NCI-H226 (cell line): Measurements from ENCODE around the gene PMIS2.

Experiments used
- DNase-seq: peaks from one replicate; pipeline ENCODE4 v3.0.0-alpha.2; 2015

Gene PMIS2

GRCh38 chr19:35633727-35634440, 47.9 kb downstream of the PMIS2 start:
- DNase-seq = no peak

DNA sequence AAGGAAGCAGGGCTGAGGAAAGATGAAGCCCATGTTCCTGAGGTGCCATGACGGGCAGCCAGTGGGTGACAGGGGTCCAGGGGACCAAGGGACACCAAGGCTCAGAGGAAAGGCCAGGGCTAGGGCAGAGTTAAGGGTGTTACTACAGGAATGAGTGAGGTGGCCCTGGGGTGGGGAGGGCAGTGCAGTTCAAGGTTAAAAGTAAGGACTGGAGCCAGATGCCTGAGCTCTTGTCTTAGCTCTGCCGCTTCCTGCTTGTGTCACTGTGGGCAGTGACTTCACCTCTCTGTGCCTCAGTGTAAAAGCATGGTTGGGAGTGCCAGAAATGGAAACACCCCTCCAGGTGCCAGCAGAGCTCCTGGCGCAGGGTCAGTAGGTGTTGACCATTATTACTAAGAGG, 50.7 kb downstream of the PMIS2 start:
- no peak for DNase-seq
